ENCODE results near the gene PLCD3. TPM values are rescaled to one million over a fixed set of nuclear protein-coding genes. Genes with fewer than 3 reads are reported as not detected.
A peak's percentile ranks its signal among the peaks of the same experiment; 100 is the strongest.

PLCD3 gene
- polyA plus RNA-seq, 1 of the 3 experiments (the other 2 are of a cell fraction): 59.7 TPM

- TF ChIP-seq USF2 (IDR thresholded peaks at IDR 0.05; ENCODE audit: borderline replicate concordance, low read depth, low read length) (no peak), FOXM1 (IDR thresholded peaks at IDR 0.05; ENCODE audit: low read depth) (no peak), IRF3 (IDR thresholded peaks at IDR 0.05; ENCODE audit: low read depth, low read length) (peak; percentile 43), POLR2AphosphoS5 (IDR thresholded peaks at IDR 0.05; ENCODE audit: low read depth, low read length) (peak; percentile 83), ZBTB33 (IDR thresholded peaks at IDR 0.05; ENCODE audit: borderline replicate concordance, low read depth) (peak; percentile 95), SMC3 (IDR thresholded peaks at IDR 0.05; ENCODE audit: low read depth, low read length) (no peak), SIN3A (IDR thresholded peaks at IDR 0.05; ENCODE audit: borderline replicate concordance, low read depth, low read length) (no peak; the same call in 1 of the 2 replicates), GATA2 (CRISPR knock-in tag; IDR thresholded peaks at IDR 0.05) (no peak), REST (IDR thresholded peaks at IDR 0.05; ENCODE audit: low read depth, low read length) (0 out of 2 replicates have a peak, but pooled peaks have one; percentile 43), MXI1 (IDR thresholded peaks at IDR 0.05; ENCODE audit: low read depth, low read length) (peak; percentile 50), TEAD4 (IDR thresholded peaks at IDR 0.05; ENCODE audit: borderline replicate concordance, insufficient read depth) (no peak), RFX5 (IDR thresholded peaks at IDR 0.05; ENCODE audit: low read length) (no peak), RCOR1 (IDR thresholded peaks at IDR 0.05; ENCODE audit: low read length) (no peak), NRF1 (IDR thresholded peaks at IDR 0.05; ENCODE audit: low read depth, low read length) (peak; percentile 6; the same call in 1 of the 2 replicates), ELF1 (IDR thresholded peaks at IDR 0.05) (peak; percentile 99), YY1 (IDR thresholded peaks at IDR 0.05; ENCODE audit: low read depth) (peak; percentile 98), RAD21 (IDR thresholded peaks at IDR 0.05; ENCODE audit: low read length) (no peak)
Observed at GRCh38 chr17:45060797-45061605, 71.3 kb downstream of the PLCD3 start, which contains the start of gene NMT1 (continued).
